Esophagus muscularis mucosa (tissue), 3 donors: ENCODE measurements around the gene MTOR.

Source experiments
- CTCF ChIP-seq, 3 experiments: fragments of 200-600 bp in 2 of 3; fragments of 450-650 bp in 1 of 3; sonication (generic) in 2 of 3; IDR thresholded peaks; one replicate each; pipeline ENCODE4 v1.5.1; 2017 to 2019; ENCODE audit warnings: antibody characterized with exemption in 3 of 3, mild to moderate bottlenecking in 2 of 3, moderate library complexity in 1 of 3
- POLR2A ChIP-seq: fragments of 450-650 bp; IDR thresholded peaks from one replicate; pipeline ENCODE4 v1.6.1; 2017; ENCODE audit warnings: antibody characterized with exemption, moderate library complexity, mild to moderate bottlenecking, low read depth
- POLR2AphosphoS5 ChIP-seq, 2 donors: sonication (generic); formaldehyde crosslinking; IDR thresholded peaks; one replicate each; pipeline ENCODE4 v1.6.1; 2017; ENCODE audit warnings: antibody characterized with exemption in 2 of 2

GRCh38 chr1:11138029-11138428, 124.3 kb downstream of the MTOR start:
- TF ChIP-seq CTCF (IDR thresholded peaks at IDR 0.05) = no peak
- no peak for TF ChIP-seq POLR2AphosphoS5 (IDR thresholded peaks at IDR 0.05)
- TF ChIP-seq POLR2A = no peak
